HG02763 (cell line): Measurements from ENCODE around the gene SNX4.
A peak's percentile ranks its signal among the peaks of the same experiment; 100 is the strongest.
"Not testable (repeated sequence)": the region's sequence is repeated elsewhere in the genome, so short reads cannot be mapped to it uniquely, and the experiment has no call there.

ENCODE experiments used
- ATAC-seq: cut with Tn5 transposase; IDR thresholded peaks from one replicate; pipeline ENCODE4 v1.9.1; 2021; ENCODE audit warnings: mild to moderate bottlenecking, moderate library complexity; ENCODE audit not compliant: unreplicated experiment

Gene SNX4

DNA sequence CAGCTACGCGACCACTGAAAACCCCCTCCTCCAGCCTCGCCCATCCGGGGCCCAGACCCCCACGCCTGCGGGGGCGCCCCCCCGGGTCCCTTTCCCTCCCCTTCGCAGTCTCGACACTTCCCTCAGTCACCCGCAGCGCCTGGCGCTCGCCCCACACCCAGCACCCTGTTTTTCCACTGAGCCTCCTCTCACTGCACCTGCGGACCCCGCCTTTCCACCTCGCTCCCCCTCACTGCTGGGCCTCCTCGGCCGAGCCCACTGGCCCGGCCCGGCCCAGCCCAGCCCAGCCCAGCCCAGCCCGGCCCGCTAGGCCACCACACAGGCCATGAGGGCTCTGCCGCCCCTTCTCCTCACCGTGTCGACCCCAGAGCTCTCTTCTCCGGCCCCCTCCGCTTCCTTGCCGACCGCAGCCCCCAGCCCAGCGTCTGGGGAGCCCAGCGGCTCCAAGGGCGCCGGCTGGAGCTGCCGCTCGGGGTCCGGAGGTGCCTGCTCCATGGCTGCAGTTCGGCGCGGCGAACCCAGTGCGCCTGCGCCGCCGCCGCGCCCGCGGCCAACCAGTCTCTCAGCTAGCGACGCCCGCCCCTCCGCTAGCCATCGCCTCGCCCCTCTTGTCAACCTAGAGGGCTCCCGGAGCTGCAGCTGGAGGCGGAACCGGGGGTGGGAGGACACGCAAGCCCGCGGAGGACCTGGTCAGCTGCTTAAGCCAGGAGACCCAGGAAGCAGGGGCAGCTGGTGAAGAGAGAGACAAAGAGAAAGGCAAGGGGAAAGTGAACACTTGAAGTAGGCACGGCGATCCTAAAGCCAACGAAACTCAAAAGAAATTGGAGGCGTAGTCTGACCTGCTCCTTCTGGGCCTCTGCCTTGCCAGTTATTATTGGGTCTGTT is at the start of gene SNX4:
SNX4 (minus strand) TSS at position 525 of the 885 bp plus-strand sequence; CDS start at position 495, 30 bp downstream.
- peak; percentile 83 for ATAC-seq

DNA sequence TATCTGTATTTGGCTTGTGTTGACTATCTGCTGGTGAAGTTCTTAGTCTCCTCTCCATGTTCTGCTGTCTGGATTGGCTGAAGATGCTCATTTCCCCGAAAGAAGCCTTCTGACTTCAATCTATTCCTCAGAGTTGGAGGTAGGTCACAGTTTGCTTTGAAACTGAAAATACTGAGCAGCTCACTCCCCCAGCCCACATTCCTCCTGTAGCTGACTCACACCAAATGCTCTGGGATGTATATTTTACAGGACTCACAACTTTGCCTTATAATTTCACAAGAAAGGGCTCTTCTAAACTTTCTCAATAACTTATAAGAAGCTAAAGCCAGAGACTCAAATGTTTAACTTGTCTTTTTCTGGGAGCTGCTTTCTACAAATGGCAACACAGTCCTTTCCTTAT is 36.3 kb upstream of the SNX4 start:
- no peak for ATAC-seq

DNA sequence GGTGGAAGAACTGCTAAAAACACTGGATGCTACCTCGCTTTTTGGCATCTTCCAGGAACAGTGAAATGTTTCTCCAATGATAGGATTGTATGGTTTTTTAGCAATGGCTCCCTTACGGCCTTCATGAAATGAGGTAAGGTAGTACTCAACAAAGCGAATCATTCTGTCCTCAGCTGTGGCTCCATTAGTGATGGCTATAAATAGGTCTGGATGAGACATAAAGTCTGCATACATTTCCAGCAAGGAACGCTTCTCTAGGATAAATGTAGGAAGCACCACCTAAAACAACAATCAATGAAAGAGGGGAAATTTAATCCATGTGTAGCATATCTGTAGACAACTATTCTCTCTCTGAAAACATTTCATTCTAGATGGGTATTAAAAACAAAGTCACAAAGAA is 32.4 kb upstream of the SNX4 start:
- no peak for ATAC-seq

DNA sequence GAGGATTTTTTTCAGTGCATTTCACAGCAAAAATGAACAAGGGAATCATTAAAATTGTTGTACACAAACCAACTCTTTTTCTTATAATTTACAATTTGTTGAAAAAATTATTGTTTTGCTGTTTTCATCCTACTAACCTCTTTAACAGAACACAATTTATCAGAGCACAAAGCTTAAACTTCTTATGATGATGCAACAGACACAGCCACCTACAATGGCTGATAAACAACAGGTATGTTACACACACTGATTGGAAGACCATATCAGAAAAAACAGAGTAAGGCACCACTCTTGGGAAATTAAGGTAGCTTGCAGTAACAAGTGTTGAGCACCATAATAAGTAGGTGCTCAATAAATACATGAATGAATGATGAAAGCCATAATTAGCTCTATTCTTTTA is 8.9 kb upstream of the SNX4 start:
- ATAC-seq = no peak

DNA sequence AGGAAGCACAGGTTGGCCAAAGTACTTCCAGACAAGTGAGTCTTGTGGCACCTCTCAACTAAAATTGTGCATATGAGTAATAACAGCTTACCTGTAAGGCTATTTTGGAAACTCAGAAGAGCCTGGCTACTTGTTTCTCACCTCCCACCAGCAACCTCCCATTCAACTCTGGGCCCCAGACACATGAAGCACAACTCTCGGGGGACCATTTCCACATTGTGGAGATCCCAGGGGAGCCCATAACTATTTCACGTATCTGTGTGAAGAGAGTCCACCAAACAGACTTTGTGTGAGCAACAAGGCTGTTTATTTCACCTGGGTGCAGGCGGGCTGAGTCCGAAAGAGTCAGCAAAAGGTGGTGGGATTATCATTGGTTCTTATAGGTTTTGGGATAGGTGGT is 5.2 kb upstream of the SNX4 start:
- ATAC-seq = no peak

DNA sequence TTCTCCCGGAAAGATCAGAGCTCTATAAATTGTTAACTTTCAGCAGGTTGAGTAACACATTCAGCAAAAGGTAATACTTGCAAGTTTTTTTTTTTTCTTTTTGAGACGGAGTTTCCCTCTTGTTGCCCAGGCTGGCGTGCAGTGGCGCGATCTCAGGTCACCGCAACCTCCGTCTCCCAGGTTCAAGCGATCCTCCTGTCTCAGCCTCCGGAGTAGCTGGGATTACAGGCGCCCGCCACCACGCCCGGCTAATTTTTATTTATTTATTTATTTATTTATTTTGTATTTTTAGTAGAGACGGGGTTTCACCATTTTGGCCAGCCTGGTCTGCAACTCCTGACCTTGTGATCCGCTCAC is 539 bp upstream of the SNX4 start:
- not testable (repeated sequence) for ATAC-seq

DNA sequence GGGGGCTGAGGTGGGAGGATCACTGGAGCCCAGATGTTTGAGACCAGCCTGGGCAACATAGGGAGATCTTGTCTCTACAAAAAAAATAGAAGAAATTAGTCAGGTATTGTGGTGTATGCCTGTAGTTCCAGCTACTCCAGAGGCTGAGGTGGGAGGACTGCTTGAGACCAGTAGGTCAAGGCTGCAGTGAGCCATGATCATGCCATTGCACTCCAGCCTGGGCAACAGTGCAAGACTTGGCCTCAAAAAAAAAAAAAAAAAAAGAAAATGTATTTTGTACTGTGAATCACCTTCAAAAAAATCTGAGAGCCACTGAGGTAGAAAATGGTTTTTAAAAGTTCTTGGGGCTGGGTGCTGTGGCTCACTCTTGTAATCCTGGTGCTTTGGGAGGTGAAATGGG is 4.6 kb downstream of the SNX4 start:
- no peak for ATAC-seq

DNA sequence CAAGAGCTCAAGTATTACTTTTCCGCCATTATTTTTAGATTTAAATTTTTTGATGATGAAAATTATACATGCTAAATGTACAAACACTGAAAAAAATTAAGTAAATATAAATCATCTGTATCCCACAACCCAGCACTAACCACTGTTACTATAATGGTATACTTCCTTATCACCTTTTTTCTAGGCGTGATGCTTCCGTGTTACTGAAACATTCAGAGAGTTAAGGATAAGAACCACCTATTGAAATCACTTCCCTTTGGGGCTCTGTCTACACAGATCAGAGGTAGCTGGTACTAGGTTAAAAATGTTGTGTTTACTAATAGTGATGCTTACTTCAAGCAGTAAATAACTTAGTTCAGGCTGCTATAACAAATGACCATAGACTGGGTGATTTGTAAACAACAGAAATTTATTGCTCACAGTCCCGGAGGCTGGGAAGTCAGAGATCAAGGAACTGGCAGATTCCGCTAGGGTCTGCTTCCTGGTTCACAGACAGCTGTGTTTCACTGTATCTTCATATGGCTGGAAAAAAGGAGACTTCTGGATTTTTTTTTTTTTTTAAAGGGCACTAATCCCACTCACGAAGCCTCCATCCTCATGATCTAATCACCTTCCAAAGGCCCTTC is 6.4 kb downstream of the SNX4 start:
- no peak for ATAC-seq

DNA sequence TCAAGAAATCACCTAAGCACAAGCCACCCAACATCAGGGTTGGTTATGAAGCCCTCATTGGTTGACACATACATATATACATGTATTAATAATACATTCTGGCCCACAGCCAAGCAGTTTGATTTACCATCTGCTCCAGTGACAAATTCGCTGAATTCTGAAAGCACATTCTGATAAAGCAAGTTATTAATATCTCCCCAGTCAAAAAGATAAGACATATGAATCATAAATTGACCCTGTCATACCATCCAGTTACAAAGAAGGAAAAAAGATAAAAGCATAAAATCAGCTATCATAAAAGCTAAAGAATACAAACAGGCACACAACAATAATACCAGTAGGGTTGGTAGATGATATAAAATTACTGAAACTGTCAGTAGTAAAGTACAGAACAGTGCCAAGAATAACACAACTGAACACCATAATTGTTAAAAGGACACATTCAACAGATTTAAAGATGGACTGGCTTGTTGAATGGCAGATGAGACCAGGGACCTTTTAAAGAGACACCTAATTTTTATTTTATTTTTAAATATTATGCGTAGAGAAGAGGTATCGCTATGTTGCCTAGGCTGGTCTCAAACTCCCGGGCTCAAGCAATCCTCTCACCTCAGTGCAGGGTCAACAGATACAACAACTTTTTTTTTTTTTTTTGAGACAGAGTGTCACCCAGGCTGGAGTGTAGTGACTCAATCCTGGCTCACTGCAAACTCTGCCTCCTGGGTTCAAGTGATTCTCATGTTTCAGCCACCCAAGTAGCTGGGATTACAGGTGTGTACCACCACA is 7.7 kb downstream of the SNX4 start:
- no peak for ATAC-seq

DNA sequence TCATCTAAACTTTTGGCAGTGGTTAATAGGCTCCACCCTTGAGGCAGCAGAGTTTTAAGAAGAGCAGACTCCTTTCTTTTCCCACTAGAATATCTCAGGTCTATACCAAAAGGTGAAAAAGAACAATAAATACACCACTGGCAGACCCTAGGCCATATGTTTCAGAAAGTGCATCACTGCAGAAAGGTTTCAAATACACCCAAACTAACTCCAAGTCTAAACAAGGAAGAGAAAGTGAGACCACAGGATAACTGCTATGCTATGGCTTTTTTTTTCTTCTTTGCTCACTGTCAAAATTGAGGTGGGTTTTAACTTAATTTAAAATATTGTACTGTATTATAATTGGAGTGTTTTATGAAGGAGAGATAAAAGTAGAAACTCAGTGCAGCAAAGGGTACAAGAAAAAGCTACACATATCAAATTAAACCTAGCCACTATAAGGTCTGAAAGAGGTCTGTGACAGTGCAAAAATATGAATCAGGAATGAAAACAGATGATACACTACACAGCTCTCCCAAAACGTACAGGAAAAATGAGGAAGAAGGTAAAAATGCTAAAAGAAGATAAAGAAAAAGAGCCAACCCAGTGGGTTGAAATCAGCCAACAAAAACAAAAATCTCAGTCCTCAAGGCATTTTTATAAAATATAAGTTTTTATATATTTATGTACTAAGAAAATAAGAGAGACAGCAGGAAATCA is 8.4 kb downstream of the SNX4 start:
- ATAC-seq = no peak

DNA sequence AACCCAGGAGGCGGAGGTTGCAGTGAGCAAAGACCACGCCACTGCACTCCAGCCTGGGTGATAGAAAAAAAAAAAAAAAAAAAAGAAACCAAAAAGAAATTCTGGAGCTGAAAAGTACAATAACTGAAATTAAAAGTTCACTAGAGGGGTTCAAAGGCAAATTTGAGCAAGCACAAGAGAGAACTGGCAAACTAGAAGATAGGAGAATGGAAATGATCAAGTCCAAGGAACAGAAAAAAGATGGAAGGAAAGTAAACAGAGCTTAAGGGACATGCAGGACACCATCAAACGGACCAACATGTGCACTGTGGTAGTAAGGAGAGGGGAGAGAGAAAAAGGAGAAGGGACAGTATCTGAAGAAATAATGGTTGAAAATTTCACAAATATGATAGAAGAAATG is 12.9 kb downstream of the SNX4 start:
- ATAC-seq = no peak

DNA sequence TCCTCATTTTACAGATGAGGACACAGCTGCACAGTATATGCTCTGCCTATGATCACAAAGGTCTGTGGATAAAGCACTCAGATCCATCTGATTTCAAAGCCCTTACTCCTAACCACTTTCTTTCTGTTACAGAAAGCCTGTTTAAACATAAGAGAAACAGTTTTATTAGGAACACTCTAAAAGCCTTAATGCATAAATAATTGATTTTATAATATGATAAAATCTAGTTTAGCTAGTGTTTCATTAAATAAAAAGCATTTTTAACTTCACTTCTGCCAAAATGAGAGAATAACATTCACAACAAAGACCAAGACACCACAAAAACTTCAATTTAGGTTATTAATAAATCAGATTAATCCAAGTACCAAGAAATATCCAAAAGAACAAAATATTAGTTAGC is 21.4 kb downstream of the SNX4 start:
- no peak for ATAC-seq

DNA sequence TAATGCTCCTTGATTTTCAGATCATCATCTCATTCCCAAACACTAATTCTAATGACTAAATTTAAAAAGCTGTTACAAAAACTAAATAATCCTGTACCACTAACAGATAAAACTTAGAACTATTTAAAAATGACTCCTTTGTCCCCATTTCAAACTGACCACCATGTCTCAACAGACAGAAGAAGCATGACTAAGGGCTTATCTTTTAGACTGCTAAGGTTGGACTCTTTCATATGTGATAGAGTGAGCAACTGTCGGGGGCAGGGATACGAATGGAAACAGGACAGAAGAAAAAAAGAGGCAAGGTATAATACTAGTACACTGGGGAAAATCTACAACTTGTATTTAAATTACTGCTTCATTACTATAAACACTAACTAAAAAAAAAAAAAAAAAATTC is 23.3 kb downstream of the SNX4 start:
- ATAC-seq = no peak

DNA sequence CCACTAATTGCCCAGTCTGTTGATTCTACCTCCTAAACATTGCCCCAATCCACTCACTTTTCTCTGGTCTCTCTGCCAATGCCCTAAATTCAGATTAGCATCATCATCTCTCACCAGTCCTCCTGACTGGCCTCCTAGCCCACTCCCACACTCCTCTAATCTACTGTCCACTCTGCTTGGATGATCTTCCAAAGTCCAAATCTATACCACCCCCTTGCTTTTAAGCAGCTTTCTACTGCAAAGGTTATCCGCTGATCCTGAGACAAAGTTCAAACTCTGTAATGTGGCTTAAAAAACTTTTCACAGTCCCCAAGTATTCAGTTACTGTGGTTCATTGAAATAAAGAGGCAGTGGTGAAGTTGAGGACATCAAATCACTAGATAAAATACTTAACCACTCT is 37.6 kb downstream of the SNX4 start:
- ATAC-seq = no peak

DNA sequence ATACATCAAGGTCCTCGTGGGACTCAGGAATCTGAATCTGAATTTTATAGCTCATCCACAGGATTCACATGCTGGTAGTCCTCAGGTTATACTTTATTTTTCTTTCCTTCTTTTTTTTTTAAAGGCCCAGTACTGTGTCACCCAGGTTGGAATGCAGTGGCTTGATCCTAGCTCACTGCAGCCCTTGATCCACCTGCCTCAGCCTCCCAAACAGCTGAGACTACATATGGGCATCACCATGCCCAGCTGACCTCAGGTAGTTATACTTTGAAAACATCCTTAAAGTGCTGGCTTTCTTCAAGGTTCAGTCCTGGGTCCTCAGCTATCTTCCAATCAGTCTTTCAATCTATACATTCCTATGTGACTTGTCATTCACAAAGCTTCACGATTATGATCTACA is 38.2 kb downstream of the SNX4 start:
- ATAC-seq = no peak

DNA sequence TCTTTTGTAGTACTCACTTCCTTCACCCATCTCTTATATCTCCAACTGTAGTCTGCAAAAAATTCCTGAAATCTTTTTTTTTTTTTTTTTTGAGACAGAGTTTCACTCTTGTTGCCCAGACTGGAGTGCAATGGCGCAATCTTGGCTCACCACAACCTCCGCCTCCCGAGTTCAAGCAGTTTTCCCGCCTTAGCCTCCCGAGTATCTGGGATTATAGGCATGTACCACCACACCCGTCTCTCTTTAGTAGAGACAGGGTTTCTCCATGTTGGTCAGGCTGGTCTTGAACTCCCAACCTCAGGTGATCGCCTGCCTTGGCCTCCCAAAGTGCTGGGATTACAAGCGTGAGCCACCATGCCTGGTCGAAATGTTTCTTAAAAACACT is 38.6 kb downstream of the SNX4 start:
- ATAC-seq = not testable (repeated sequence)

DNA sequence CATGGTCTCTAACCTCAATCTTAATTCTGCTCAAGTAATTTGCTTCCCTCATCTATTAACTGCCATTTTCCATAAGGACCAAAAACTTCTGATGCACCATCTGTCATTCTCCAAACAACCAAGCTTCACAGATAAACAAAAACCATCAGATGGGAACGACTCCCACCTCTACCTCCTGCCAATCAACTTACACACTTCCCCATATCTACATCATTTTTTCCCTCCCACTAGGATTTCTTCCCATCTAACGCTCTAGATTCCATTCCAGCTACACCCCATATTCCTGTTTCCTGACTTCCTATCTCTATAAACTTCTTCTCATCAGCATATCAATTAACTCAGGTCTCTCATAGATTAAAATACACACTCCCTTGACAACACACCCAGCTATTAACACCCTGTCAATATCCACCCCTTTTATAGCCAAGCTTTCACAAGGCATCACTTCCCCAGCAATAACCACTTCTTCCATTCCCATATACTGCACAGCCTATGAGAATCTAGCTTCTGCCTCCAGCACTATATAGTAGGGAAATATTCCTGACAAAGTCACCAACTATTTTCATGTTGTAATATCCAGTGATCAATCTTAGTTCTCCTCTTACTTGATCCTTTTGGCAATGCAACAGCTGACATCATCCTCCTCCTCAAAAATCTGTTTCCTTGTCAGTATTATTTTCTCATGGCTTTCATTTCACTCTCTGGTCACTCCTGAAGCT is 39.2 kb downstream of the SNX4 start:
- no peak for ATAC-seq

DNA sequence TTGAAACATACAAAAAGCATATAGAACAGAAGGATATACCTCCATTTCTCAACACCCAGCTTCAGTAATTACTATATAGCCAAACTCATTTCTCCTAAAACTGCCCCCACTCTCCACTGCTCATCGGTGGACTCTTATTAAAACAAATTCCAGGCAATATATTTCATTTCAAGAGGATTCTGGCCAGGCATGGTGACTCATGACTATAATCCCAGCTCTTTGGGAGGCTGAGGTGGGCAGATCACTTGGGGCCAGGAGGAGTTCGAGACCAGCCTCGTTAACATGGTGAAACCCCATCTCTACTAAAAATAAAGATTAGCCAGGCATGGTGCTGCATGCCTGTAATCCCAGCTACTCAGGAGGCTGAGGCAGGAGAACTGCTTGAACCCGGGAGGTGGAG is 40.9 kb downstream of the SNX4 start:
- no peak for ATAC-seq

DNA sequence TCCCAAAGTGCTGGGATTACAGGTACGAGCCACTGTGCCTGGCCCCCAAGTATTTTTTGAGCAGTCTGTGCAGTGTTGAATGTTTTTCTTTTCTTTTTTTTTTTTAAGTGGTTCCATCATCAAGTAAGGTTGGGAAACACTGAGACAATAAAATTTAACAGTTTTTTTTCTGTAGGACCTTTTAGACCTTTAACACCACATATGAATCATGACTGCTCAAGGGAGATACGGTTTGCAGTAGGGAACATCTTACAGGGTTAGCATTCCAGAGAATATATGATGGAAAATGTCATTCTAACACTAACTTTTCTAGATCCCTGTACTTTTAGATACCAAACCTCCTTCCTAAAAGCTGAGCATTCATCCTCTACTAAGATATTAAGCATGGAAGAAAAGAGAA is 41.7 kb downstream of the SNX4 start:
- ATAC-seq = no peak

DNA sequence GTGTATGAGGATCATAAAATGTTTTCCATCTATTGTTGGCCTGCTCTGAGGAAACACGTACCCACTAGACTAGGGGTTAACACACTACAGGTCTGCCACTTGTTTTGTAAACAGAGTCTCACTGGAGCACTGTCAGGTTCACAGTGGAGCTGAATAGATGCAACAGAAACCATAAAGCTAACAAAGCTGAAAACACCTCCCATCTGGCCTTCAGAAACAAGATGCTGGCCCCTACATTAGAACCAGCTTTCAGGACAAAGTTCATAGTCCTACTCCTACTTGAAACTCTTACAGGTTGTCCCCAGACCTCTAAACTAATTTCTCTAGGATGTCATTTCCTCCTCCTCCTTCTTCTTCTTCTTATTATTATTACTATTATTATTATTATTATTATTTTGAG is 42.3 kb downstream of the SNX4 start:
- ATAC-seq = no peak

DNA sequence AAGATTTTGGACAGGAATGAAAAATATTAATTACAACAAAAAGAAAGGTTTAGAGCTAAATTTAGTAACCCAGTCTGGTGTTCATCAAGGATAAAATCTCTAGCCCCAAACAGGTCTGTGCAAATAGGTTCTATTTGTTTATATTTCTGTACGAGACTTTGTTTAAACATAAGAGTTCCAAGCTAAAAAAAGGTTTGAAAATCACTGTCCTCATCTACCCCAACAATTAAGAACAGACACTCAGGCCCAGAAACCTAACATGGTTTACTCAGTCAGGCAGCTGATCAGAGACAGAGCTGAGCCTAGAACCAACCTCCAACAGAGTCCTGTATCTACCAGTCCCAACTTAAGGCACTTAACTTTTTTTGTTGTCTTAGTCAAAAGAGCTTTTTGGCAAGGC is 49.3 kb downstream of the SNX4 start:
- no peak for ATAC-seq
